SK-N-SH treated with all-trans-retinoic acid at 6 μM for 48 hours (cell line): ENCODE results near the gene ERC1.

Experiments
- ATAC-seq: fragments of 200-7000 bp; cut with Tn5 transposase; 3 replicates; pipeline ENCODE4 v1.9.1; 2020; ENCODE audit warnings: mild to moderate bottlenecking, moderate library complexity
- ARNTL ChIP-seq: fragments of 450-650 bp; formaldehyde crosslinking; IDR thresholded peaks from 2 replicates; pipeline ENCODE4 v1.5.0; 2020; ENCODE audit warnings: low read depth, mild to moderate bottlenecking, moderate library complexity, borderline replicate concordance
- CREB5 ChIP-seq: fragments of 250-450 bp; sonication (Bioruptor Pico); IDR thresholded peaks from 2 replicates; pipeline ENCODE4 v1.5.1; 2020; ENCODE audit warnings: low read depth, mild to moderate bottlenecking, moderate library complexity
- CSDC2 ChIP-seq: fragments of 250-450 bp; sonication (Bioruptor Pico); IDR thresholded peaks from 2 replicates; pipeline ENCODE4 v1.5.0; 2020; ENCODE audit warnings: mild to moderate bottlenecking, moderate library complexity
- CSRNP3 ChIP-seq: fragments of 250-450 bp; sonication (Bioruptor Pico); IDR thresholded peaks from 2 replicates; pipeline ENCODE4 v1.5.1; 2021; ENCODE audit warnings: mild to moderate bottlenecking, moderate library complexity
- ESRRG ChIP-seq: fragments of 250-450 bp; sonication (Bioruptor Pico); IDR thresholded peaks from 2 replicates; pipeline ENCODE4 v1.6.1; 2021; ENCODE audit warnings: mild to moderate bottlenecking
- GLIS3 ChIP-seq: fragments of 250-450 bp; sonication (Bioruptor Pico); IDR thresholded peaks from 2 replicates; pipeline ENCODE4 v1.5.0; 2020; ENCODE audit warnings: mild to moderate bottlenecking, moderate library complexity
- OSR1 ChIP-seq: fragments of 250-450 bp; sonication (Bioruptor Pico); IDR thresholded peaks from 2 replicates; pipeline ENCODE4 v1.8.0; 2022; ENCODE audit warnings: moderate library complexity, mild to moderate bottlenecking, inconsistent platforms
- PATZ1 ChIP-seq: fragments of 250-450 bp; sonication (Bioruptor Pico); IDR thresholded peaks from 2 replicates; pipeline ENCODE4 v1.8.0; 2020; ENCODE audit warnings: mild to moderate bottlenecking, moderate library complexity, borderline replicate concordance
- POU6F1 ChIP-seq: fragments of 250-450 bp; sonication (Bioruptor Pico); IDR thresholded peaks from 2 replicates; pipeline ENCODE4 v1.8.0; 2021; ENCODE audit warnings: low read depth, mild to moderate bottlenecking, moderate library complexity, borderline replicate concordance
- PPARA ChIP-seq: fragments of 250-450 bp; sonication (Bioruptor Pico); IDR thresholded peaks from 2 replicates; pipeline ENCODE4 v1.5.0; 2020; ENCODE audit warnings: mild to moderate bottlenecking, borderline replicate concordance
- RARB ChIP-seq: fragments of 250-450 bp; sonication (Bioruptor Pico); IDR thresholded peaks from 2 replicates; pipeline ENCODE4 v1.8.0; 2021; ENCODE audit warnings: mild to moderate bottlenecking, moderate library complexity
- SNAI2 ChIP-seq: fragments of 250-450 bp; sonication (Bioruptor Pico); IDR thresholded peaks from 2 replicates; pipeline ENCODE4 v1.5.0; 2020; ENCODE audit warnings: mild to moderate bottlenecking, moderate library complexity
- TCF4 ChIP-seq: fragments of 250-450 bp; sonication (Bioruptor Pico); IDR thresholded peaks from 2 replicates; pipeline ENCODE4 v1.8.0; 2021; ENCODE audit warnings: mild to moderate bottlenecking, moderate library complexity, borderline replicate concordance
- ZC3H10 ChIP-seq: fragments of 250-450 bp; sonication (Bioruptor Pico); IDR thresholded peaks from 2 replicates; pipeline ENCODE4 v1.5.1; 2021; ENCODE audit warnings: mild to moderate bottlenecking, moderate library complexity
- ZFP3 ChIP-seq: fragments of 250-450 bp; sonication (Bioruptor Pico); IDR thresholded peaks from 2 replicates; pipeline ENCODE4 v1.5.0; 2020; ENCODE audit warnings: mild to moderate bottlenecking, moderate library complexity
- ZFP30 ChIP-seq: fragments of 450-650 bp; formaldehyde crosslinking; IDR thresholded peaks from 2 replicates; pipeline ENCODE4 v1.5.0; 2022; ENCODE audit warnings: mild to moderate bottlenecking, moderate library complexity
- ZNF565 ChIP-seq: fragments of 450-650 bp; formaldehyde crosslinking; conservative IDR thresholded peaks from 2 replicates; pipeline ENCODE4 v1.5.0; 2020; ENCODE audit warnings: low read depth, mild to moderate bottlenecking, moderate library complexity
- ZNF70 ChIP-seq: fragments of 450-650 bp; formaldehyde crosslinking; IDR thresholded peaks from 2 replicates; pipeline ENCODE4 v1.5.0; 2020; ENCODE audit warnings: mild to moderate bottlenecking, moderate library complexity
- ZNF8 ChIP-seq: fragments of 450-650 bp; formaldehyde crosslinking; IDR thresholded peaks from 2 replicates; pipeline ENCODE4 v1.5.0; 2020; ENCODE audit warnings: mild to moderate bottlenecking, moderate library complexity

ERC1 gene

GRCh38 chr12:1273051-1273450 is 282.0 kb downstream of the ERC1 start:
- no peak for TF ChIP-seq ZFP30 (CRISPR knock-in tag)
- TF ChIP-seq TCF4 (CRISPR knock-in tag) = no peak
- TF ChIP-seq PPARA = no peak
- no peak for TF ChIP-seq CSRNP3 (CRISPR knock-in tag)
- TF ChIP-seq RARB (CRISPR knock-in tag) = no peak
- TF ChIP-seq ARNTL = no peak
- no peak for TF ChIP-seq CREB5 (CRISPR knock-in tag)
- TF ChIP-seq GLIS3 (CRISPR knock-in tag) = no peak
- TF ChIP-seq POU6F1 (CRISPR knock-in tag) = no peak
- no peak for TF ChIP-seq SNAI2 (CRISPR knock-in tag)
- ATAC-seq = no peak

- no peak for ATAC-seq
- TF ChIP-seq ESRRG = no peak
- TF ChIP-seq CSDC2 (CRISPR knock-in tag) = no peak
- TF ChIP-seq GLIS3 (CRISPR knock-in tag) = no peak
- no peak for TF ChIP-seq ZFP30 (CRISPR knock-in tag)
- TF ChIP-seq OSR1 (CRISPR knock-in tag) = no peak
- no peak for TF ChIP-seq ZC3H10 (CRISPR knock-in tag)
- no peak for TF ChIP-seq POU6F1 (CRISPR knock-in tag)
These were observed 286.9 kb downstream of the ERC1 start for GRCh38 chr12:1277905-1278304.

GRCh38 chr12:1279050-1279449 is 288.0 kb downstream of the ERC1 start:
- ATAC-seq = no peak
- no peak for TF ChIP-seq ZNF565
- TF ChIP-seq PPARA = no peak
- no peak for TF ChIP-seq ZNF70 (CRISPR knock-in tag)
- no peak for TF ChIP-seq ZFP3 (CRISPR knock-in tag)
- no peak for TF ChIP-seq POU6F1 (CRISPR knock-in tag)
- no peak for TF ChIP-seq ARNTL
- no peak for TF ChIP-seq CREB5 (CRISPR knock-in tag)
- TF ChIP-seq TCF4 (CRISPR knock-in tag) = no peak

GRCh38 chr12:1280059-1280458 is 289.0 kb downstream of the ERC1 start:
- TF ChIP-seq PATZ1 (CRISPR knock-in tag) (no peak), SNAI2 (CRISPR knock-in tag) (no peak), ZNF8 (CRISPR knock-in tag) (no peak), CSRNP3 (CRISPR knock-in tag) (no peak), ZC3H10 (CRISPR knock-in tag) (no peak), RARB (CRISPR knock-in tag) (no peak)

More at GRCh38 chr12:1280059-1280458, 289.0 kb downstream of the ERC1 start:
- ATAC-seq = no peak
